Measurements from ENCODE around the gene MED27.

DNA sequence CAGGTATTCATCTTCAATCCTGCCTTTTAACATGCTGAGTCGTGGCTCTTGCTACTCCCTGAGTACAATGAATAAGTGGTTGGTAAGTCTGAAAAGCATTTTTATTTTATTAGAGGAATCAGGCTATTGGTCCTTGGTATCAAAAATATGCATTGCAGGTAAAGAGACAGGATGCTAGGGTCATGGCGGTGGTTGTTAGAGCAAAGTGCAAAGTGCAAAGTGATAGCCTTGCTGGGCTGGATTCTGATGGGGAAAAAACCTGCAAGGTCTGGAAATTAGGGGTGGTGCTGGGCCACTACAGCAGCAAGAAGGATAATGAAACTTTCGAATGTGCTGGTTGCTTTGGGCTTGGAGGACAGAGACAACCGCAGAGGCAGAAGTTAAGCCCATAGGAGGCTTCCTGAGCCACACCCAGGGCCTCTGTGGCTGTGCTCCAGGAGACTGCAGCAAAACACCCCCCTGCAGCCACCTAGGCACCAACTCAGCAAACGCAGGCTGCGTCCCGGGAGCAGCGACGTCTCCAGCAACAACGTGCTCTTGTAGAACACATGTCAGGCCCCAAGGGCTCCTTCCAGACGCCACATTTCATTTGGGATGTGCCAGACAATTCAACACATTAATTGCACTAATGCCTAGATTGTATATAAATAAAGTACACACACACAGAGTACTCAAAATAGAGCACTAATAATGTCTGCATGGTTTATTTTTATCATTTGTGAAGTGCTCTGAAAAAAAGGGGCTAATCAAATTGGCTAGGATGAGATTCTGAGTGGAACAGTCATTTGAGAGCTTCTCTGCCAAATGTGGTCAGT is 190.0 kb downstream of the MED27 start:
- no peak for TF ChIP-seq EP300 (IDR thresholded peaks at IDR 0.05; ENCODE audit: borderline replicate concordance)
- no peak for TF ChIP-seq YY1 (IDR thresholded peaks at IDR 0.05; ENCODE audit: low read depth)
- TF ChIP-seq, protein P1, sequence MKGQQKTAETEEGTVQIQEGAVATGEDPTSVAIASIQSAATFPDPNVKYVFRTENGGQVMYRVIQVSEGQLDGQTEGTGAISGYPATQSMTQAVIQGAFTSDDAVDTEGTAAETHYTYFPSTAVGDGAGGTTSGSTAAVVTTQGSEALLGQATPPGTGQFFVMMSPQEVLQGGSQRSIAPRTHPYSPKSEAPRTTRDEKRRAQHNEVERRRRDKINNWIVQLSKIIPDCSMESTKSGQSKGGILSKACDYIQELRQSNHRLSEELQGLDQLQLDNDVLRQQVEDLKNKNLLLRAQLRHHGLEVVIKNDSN (IDR thresholded peaks at IDR 0.05), result no peak
- no peak for TF ChIP-seq RAD21 (IDR thresholded peaks at IDR 0.05; ENCODE audit: low read depth)
- no peak for TF ChIP-seq CEBPB (IDR thresholded peaks at IDR 0.05)
- TF ChIP-seq, protein P2, sequence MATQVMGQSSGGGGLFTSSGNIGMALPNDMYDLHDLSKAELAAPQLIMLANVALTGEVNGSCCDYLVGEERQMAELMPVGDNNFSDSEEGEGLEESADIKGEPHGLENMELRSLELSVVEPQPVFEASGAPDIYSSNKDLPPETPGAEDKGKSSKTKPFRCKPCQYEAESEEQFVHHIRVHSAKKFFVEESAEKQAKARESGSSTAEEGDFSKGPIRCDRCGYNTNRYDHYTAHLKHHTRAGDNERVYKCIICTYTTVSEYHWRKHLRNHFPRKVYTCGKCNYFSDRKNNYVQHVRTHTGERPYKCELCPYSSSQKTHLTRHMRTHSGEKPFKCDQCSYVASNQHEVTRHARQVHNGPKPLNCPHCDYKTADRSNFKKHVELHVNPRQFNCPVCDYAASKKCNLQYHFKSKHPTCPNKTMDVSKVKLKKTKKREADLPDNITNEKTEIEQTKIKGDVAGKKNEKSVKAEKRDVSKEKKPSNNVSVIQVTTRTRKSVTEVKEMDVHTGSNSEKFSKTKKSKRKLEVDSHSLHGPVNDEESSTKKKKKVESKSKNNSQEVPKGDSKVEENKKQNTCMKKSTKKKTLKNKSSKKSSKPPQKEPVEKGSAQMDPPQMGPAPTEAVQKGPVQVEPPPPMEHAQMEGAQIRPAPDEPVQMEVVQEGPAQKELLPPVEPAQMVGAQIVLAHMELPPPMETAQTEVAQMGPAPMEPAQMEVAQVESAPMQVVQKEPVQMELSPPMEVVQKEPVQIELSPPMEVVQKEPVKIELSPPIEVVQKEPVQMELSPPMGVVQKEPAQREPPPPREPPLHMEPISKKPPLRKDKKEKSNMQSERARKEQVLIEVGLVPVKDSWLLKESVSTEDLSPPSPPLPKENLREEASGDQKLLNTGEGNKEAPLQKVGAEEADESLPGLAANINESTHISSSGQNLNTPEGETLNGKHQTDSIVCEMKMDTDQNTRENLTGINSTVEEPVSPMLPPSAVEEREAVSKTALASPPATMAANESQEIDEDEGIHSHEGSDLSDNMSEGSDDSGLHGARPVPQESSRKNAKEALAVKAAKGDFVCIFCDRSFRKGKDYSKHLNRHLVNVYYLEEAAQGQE (IDR thresholded peaks at IDR 0.05; ENCODE audit: low read depth), result no peak
- no peak for TF ChIP-seq NFIC (IDR thresholded peaks at IDR 0.05)
- TF ChIP-seq, protein P3, sequence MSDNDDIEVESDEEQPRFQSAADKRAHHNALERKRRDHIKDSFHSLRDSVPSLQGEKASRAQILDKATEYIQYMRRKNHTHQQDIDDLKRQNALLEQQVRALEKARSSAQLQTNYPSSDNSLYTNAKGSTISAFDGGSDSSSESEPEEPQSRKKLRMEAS (IDR thresholded peaks at IDR 0.05), result no peak
- TF ChIP-seq TAF1 (IDR thresholded peaks at IDR 0.05; ENCODE audit: low read depth), result no peak
- TF ChIP-seq ZBTB7A (IDR thresholded peaks at IDR 0.05; ENCODE audit: low read depth), result no peak
- no peak for TF ChIP-seq TCF12 (IDR thresholded peaks at IDR 0.05; ENCODE audit: low read depth)

Measured in Ishikawa (cell line).